Skin epidermis (tissue), 12 donors: ENCODE results near the gene RTCA.
"Not testable (repeated sequence)": the region's sequence is repeated elsewhere in the genome, so short reads cannot be mapped to it uniquely, and the experiment has no call there.

ENCODE experiments used
- H3K27ac ChIP-seq, 21 experiments: fragments of 200-600 bp; sonication (generic) in 11 of 21; one replicate each; pipeline ENCODE4 v1.5.0; 2020; ENCODE audit warnings: mild to moderate bottlenecking in 3 of 21, inconsistent platforms in 2 of 21, moderate library complexity in 2 of 21
- H3K4me3 ChIP-seq, 7 experiments: fragments of 200-600 bp; sonication (generic) in 2 of 7; one replicate each; pipeline ENCODE4 v1.5.0; 2020; ENCODE audit warnings: inconsistent platforms in 2 of 7, mild to moderate bottlenecking in 2 of 7, moderate library complexity in 1 of 7

The RTCA gene

GRCh38 chr1:100253552-100253951 is 12.5 kb upstream of the RTCA start:
- Histone ChIP-seq H3K4me3 (no peak overlapping the region), H3K27ac (no peak overlapping the region)

- H3K4me3 ChIP-seq, H3K27ac ChIP-seq: not testable (repeated sequence)
Measured at GRCh38 chr1:100256273-100256672, 9.7 kb upstream of the RTCA start.

DNA sequence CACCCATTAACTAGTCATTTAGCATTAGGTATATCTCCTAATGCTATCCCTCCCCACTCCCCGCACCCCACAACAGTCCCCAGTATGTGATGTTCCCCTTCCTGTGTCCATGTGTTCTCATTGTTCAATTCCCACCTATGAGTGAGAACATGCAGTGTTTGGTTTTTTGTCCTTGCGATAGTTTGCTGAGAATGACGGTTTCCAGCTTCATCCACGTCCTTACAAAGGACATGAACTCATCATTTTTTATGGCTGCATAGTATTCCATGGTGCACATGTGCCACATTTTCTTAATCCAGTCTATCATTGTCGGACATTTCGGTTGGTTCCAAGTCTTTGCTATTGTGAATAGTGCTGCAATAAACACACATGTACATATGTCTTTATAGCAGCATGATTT is 7.6 kb upstream of the RTCA start:
- H3K27ac ChIP-seq, H3K4me3 ChIP-seq: not testable (repeated sequence)

DNA sequence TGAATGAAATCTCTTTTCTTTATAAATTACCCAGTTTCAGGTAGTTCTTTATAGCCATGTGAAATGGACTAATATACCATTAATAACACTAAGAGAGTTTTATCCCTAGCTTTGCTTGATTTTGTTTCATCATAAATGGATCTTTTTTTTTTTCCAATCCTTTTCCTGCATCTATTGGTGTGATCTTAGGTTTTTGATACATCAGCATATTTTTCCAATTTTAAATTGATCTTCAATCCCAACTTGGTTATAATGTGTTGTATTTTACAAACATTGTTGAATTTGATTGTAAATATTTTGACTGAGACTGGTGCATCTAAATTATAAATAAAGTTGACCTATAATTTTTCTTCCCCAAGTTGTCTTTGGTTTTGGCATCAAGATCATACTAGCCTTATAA is 4.3 kb upstream of the RTCA start:
- Histone ChIP-seq H3K27ac (no peak overlapping the region), H3K4me3 (no peak overlapping the region)

DNA sequence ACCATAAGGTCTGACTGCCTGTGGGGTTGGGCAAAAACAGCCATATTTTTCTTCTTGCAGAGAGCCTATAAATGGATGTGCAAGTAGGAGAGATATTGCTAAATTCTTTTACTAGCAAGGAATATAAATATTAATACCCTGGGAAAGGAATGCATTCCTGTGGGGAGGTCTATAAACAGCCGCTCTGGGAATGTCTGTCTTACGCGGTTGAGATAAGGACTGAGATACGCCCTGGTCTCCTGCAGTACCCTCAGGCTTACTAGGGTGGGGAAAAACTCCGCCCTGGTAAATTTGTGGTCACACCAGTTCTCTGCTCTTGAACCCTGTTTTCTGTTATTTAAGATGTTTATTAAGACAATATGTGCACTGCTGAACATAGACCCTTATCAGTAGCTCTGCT is 1.9 kb upstream of the RTCA start:
- H3K4me3 ChIP-seq, H3K27ac ChIP-seq: not testable (repeated sequence)

DNA sequence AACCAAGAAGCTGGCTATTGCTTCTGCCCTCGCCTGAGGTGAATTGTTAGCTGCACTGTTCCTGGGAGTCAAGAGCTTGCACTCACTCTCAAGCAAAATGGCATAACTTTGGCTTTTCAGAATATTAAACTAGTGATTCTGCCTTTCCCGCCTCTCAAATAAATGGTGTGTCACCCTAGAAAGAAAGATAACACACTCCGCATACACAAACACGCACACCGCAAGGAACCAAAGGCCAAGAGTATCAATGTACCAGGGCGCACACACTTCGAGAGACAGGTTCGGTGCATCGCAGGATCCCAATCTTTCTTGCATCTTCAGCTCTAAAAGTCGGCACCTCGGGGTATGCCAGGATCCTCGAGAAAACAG is 470 bp upstream of the RTCA start:
- peak overlapping the region in 20 of 21 experiments; percentile 79 to 98 (median 90) for H3K27ac ChIP-seq
- peak overlapping the region; percentile 63 to 96 (median 79) for H3K4me3 ChIP-seq

GRCh38 chr1:100266741-100267140 is 725 bp downstream of the RTCA start:
- Histone ChIP-seq H3K27ac (peak overlapping the region; percentile 72 to 98 (median 90)), H3K4me3 (peak overlapping the region; percentile 63 to 96 (median 79))

DNA sequence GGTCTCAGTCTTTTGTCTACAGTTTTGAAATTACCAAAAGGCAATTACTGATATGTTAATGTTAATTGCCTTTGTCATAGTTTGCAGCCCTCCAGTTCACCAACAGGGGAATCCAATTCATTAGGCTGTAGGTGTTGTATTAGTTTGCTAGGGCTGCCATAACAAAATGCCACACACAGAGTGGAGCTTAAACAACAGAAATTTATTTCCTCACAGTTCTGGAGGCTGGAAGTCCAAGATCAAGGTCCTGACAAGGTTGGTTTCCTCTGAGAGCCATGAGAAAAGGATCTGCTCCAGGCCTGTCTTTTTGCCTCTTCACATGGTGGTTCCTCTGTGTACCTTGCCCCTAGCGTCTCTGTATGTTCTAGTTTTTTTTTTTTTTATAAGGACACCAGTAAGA is 1.3 kb downstream of the RTCA start:
- Histone ChIP-seq H3K4me3 (peak overlapping the region in 6 of 7 experiments; percentile 63 to 96 (median 78)), H3K27ac (peak overlapping the region in 4 of 21 experiments; percentile 87 to 98 (median 90))

GRCh38 chr1:100268202-100268601 is 2.2 kb downstream of the RTCA start:
- H3K4me3 ChIP-seq = no peak overlapping the region

GRCh38 chr1:100277866-100278265 is 11.8 kb downstream of the RTCA start:
- Histone ChIP-seq H3K4me3 (no peak overlapping the region), H3K27ac (no peak overlapping the region)

More at GRCh38 chr1:100268202-100268601, 2.2 kb downstream of the RTCA start:
- H3K27ac ChIP-seq = no peak overlapping the region

GRCh38 chr1:100279358-100279923 is 13.4 kb downstream of the RTCA start:
- Histone ChIP-seq H3K4me3 (no peak overlapping the region), H3K27ac (no peak overlapping the region)

DNA sequence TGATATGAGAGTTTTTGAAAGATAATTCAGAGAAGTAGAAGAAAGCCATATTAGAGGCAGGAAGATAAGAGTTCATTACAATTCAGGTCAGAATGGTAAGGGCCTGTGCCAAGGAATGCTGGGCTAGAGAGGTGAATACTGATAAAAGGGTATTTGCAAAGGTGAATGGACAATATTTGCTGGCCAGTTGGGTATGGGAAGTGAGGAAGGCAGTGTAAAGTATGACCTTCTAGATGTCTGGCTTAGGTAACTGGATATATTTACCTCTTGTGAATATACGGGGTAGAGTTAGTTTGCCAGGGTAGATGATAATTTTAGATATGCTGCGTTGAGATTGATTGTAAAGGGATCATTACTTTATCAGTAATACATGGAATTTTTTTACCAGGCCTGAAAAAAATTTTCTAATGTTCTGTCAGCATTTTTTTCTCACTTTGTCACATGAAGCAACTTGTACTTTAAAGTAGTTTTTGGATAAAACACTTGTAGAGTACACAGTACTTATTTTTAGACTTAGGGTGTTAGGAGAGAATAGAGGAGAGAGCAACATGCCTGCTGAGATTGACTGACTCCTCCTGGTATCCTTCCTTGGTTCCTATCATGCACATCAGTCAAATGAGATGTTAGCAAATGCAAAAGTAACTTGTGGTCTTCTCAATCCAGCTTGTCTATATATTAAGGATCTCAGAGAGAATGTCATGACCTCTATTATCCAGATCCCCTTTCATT is 14.1 kb downstream of the RTCA start:
- no peak overlapping the region for H3K27ac ChIP-seq
- no peak overlapping the region for H3K4me3 ChIP-seq

- H3K27ac ChIP-seq = no peak overlapping the region
- H3K4me3 ChIP-seq = no peak overlapping the region
Measured at GRCh38 chr1:100284591-100284990, 18.6 kb downstream of the RTCA start.

- H3K4me3 ChIP-seq = no peak overlapping the region
Measured at GRCh38 chr1:100287162-100287561, 21.1 kb downstream of the RTCA start.

DNA sequence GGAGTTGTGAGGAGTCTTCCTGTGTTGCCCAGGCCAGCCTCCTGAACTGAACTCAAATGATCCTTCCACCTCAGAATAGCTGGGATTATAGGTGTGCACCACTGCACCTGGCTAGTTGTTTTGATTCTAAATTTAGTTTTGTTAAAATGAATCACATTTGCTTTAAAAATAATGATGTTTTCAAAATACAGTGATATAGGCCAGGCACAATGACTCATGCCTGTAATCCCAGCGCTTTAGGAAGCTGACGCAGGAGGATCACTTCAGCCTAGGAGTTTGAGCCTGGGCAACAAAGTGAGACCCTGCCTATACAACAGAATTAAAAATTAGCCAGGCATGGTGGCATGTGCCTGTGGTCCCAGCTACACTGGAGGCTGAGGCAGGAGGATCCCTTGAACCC is 24.3 kb downstream of the RTCA start:
- H3K27ac ChIP-seq = no peak overlapping the region

More at GRCh38 chr1:100287162-100287561, 21.1 kb downstream of the RTCA start:
- no peak overlapping the region for H3K27ac ChIP-seq

DNA sequence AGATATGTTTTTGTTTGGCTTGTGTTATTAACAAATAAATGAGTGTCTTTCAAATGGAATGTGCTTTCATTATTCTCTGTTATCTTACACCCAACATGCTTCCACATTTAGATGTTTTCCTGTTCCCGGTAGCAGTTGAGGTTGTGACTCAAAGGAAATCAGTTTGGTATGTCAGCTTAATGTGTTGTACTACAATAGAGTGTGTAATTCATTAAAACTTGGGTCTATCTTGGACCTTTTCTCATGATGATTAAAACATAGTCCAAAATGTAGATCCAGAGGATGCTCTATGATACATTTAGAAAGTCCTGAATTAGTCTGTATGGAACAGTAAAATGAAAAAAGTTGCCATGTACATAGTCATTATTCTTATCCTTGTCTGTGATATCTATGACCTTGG is 26.7 kb downstream of the RTCA start:
- H3K27ac ChIP-seq = peak overlapping the region in 2 of 21 experiments; percentile 53 to 54
- no peak overlapping the region for H3K4me3 ChIP-seq

More for the DNA sequence above, 24.3 kb downstream of the RTCA start:
- H3K4me3 ChIP-seq = no peak overlapping the region

GRCh38 chr1:100296140-100296539 is 30.1 kb downstream of the RTCA start:
- Histone ChIP-seq H3K4me3 (no peak overlapping the region), H3K27ac (no peak overlapping the region)

GRCh38 chr1:100296997-100297396 is 31.0 kb downstream of the RTCA start:
- not testable (repeated sequence) for H3K4me3 ChIP-seq, H3K27ac ChIP-seq

- Histone ChIP-seq H3K27ac (no peak overlapping the region), H3K4me3 (no peak overlapping the region)
Measured at GRCh38 chr1:100298512-100298911, 32.5 kb downstream of the RTCA start.

DNA sequence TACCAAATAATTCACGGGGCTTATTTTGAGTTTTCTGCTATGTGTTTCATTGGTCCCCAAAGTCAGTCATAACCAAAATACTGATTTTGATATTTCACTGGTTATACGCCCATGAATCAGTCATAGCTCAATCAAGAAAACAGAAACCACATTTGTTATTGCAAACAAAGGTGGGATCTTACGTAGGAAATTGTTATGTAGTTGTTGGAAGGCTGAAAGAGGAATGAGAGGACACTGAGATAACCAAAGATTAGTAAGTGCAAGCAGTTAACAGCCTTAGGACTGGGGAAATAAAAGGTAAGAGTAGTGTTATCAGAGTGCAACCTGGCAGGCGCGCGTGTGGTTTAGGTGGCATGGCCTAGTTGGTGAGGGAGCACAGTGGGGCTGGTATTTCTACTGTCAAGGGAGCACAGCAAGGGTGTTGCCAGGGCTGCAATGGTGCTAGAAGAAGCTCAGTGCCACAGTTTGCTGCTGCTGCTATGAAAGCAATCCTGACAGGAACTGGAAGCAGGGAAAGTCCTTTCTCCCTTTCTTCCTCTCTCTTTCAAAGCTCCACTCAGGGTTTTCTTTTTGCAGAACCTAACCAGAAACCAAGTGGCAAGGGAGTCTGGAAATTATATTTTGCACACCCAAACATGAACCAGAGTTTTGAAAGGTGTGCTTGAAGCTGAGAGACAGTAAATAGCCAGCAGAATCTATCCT is 33.7 kb downstream of the RTCA start:
- H3K27ac ChIP-seq = no peak overlapping the region
- H3K4me3 ChIP-seq = no peak overlapping the region

DNA sequence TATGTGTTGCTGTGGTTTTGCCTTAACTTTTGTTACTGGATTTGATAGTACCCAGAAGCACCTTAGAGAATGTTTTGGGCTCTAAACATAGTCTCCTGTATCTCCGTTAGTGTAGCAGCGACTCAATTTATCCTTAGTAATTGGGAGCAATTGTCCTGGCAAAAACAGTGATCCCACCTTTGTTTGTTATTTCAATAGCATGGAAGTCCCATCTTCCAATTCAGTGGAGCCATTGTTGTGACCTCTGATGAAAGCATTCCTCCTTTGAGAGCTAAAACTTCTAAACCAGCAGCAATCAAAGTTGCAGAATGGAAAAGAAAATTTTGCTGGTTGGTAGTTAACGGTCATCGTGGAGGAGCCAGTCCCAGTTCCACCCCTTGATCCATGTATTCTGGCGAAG is 34.7 kb downstream of the RTCA start:
- no peak overlapping the region for H3K4me3 ChIP-seq
- H3K27ac ChIP-seq = no peak overlapping the region
